ENCODE measurements around the gene ABTB2. TPM values are rescaled to one million over a fixed set of nuclear protein-coding genes. Genes with fewer than 3 reads are reported as not detected.

The ABTB2 gene
- polyA plus RNA-seq, 2 of the 4 experiments (the other 2 are of a cell fraction), result 8.9 to 15.4 TPM

- no peak overlapping the region for H3K4me3 ChIP-seq
- no peak overlapping the region for H3K27ac ChIP-seq
- peaks cover 5% of the 10 kb centered on the region; the same call in 2 of the 3 replicates for H3K4me1 ChIP-seq
- no peak for DNase-seq (ENCODE audit: low read depth in 1 of 2, low spot score in 1 of 2)
- no peaks in the 10 kb centered on the region for H3K9me3 ChIP-seq
- no peak for ATAC-seq
- no peak for FAIRE-seq
- TF ChIP-seq CEBPB (IDR thresholded peaks at IDR 0.05) (no peak), ZSCAN20 (CRISPR knock-in tag; IDR thresholded peaks at IDR 0.05) (no peak), JUNB (IDR thresholded peaks at IDR 0.05) (no peak), USF2 (IDR thresholded peaks at IDR 0.05) (no peak), RARB (CRISPR knock-in tag; IDR thresholded peaks at IDR 0.05) (no peak), MAZ (IDR thresholded peaks at IDR 0.05; ENCODE audit: borderline replicate concordance, low read depth, low read length) (no peak), HMGXB4 (CRISPR knock-in tag; IDR thresholded peaks at IDR 0.05; ENCODE audit: borderline replicate concordance) (no peak), SREBF2 (IDR thresholded peaks at IDR 0.05) (no peak), MAX (IDR thresholded peaks at IDR 0.05) (no peak), HOXA7 (CRISPR knock-in tag; IDR thresholded peaks at IDR 0.05) (no peak), BHLHE40 (IDR thresholded peaks at IDR 0.05; ENCODE audit: low read depth, low read length) (no peak), HDAC2 (IDR thresholded peaks at IDR 0.05) (no peak), ELK1 (IDR thresholded peaks at IDR 0.05; ENCODE audit: low read depth, low read length) (no peak), POLR2AphosphoS2 (conservative IDR thresholded peaks at IDR 0.05; ENCODE audit: low read length) (no peak), HOXB13 (CRISPR knock-in tag; IDR thresholded peaks at IDR 0.05; ENCODE audit: low read depth) (no peak), NR3C1 (IDR thresholded peaks at IDR 0.05) (no peak), CTCF (IDR thresholded peaks at IDR 0.05) (no peak)
- H3K4me2 ChIP-seq, result no peak overlapping the region
- ChIA-PET CTCF (interaction anchor here (0.8 to 4.8 kb wide), 3 partner anchors 10 to 308 kb away, joined by 3 to 31 read pairs (median 25); partner anchors contain the start of gene ABTB2), POLR2A (no interaction called here)
- 93% methylated on average over 14 of the region's 14 CpGs for WGBS (ENCODE audit: missing lambda C conversion rate)
These were observed 173.2 kb downstream of the ABTB2 start for GRCh38 chr11:34184505-34185015.

GRCh38 chr11:34183848-34184391, 173.9 kb downstream of the ABTB2 start:
- ChIA-PET CTCF (interaction anchor here (0.8 to 4.8 kb wide), 3 partner anchors 10 to 309 kb away, joined by 3 to 31 read pairs (median 25); partner anchors contain the start of gene ABTB2), POLR2A (no interaction called here)
- WGBS (ENCODE audit: missing lambda C conversion rate), result 93% methylated on average over 9 of the region's 9 CpGs
- Histone ChIP-seq H3K4me1 (peaks cover 5% of the 10 kb centered on the region; the same call in 2 of the 3 replicates), H3K4me3 (no peak overlapping the region), H3K4me2 (no peak overlapping the region), H3K27ac (no peak overlapping the region), H3K9me3 (no peaks in the 10 kb centered on the region)
- DNase-seq (ENCODE audit: low read depth in 1 of 2, low spot score in 1 of 2) (no peak), FAIRE-seq (no peak), ATAC-seq (no peak)
- TF ChIP-seq HOXA7 (CRISPR knock-in tag; IDR thresholded peaks at IDR 0.05), result no peak
- TF ChIP-seq SMC3 (IDR thresholded peaks at IDR 0.05), result no peak
- no peak for TF ChIP-seq KDM1A (IDR thresholded peaks at IDR 0.05; ENCODE audit: low read depth)
- TF ChIP-seq ZSCAN20 (CRISPR knock-in tag; IDR thresholded peaks at IDR 0.05), result no peak
- no peak for TF ChIP-seq RARB (CRISPR knock-in tag; IDR thresholded peaks at IDR 0.05)
- no peak for TF ChIP-seq POLR2AphosphoS2 (conservative IDR thresholded peaks at IDR 0.05; ENCODE audit: low read length)
- TF ChIP-seq BHLHE40 (IDR thresholded peaks at IDR 0.05; ENCODE audit: low read depth, low read length), result no peak
- TF ChIP-seq NPAS2 (CRISPR knock-in tag; IDR thresholded peaks at IDR 0.05; ENCODE audit: borderline replicate concordance), result no peak
- no peak for TF ChIP-seq ELK1 (IDR thresholded peaks at IDR 0.05; ENCODE audit: low read depth, low read length)
- TF ChIP-seq ATOH8 (CRISPR knock-in tag; IDR thresholded peaks at IDR 0.05; ENCODE audit: low read depth), result no peak
- TF ChIP-seq TP53 (CRISPR knock-in tag; IDR thresholded peaks at IDR 0.05), result no peak
- TF ChIP-seq MYC (IDR thresholded peaks at IDR 0.05; ENCODE audit: borderline replicate concordance, low read length), result no peak

All from A549 (cell line).